Neuron (in vitro differentiated cells): ENCODE data around the gene BAIAP3.
A peak's percentile ranks its signal among the peaks of the same experiment; 100 is the strongest.
"Not testable (repeated sequence)": the region's sequence is repeated elsewhere in the genome, so short reads cannot be mapped to it uniquely, and the experiment has no call there.

Experiments used
- H2AFZ ChIP-seq: one replicate; pipeline ENCODE4 v1.6.1; 2013; ENCODE audit warnings: low read depth, mild to moderate bottlenecking, inconsistent platforms, low read length, moderate library complexity
- H3K27me3 ChIP-seq: one replicate; pipeline ENCODE4 v1.6.1; 2013; ENCODE audit warnings: low read length; ENCODE audit not compliant: insufficient read depth
- H3K36me3 ChIP-seq: one replicate; pipeline ENCODE4 v1.6.1; 2013; ENCODE audit warnings: low read length; ENCODE audit not compliant: insufficient read depth
- H3K4me1 ChIP-seq: one replicate; pipeline ENCODE4 v1.6.1; 2013; ENCODE audit warnings: low read length; ENCODE audit not compliant: insufficient read depth
- H3K4me3 ChIP-seq: 2 replicates; pipeline ENCODE4 v1.5.1; 2013; ENCODE audit warnings: mild to moderate bottlenecking, low read length, moderate library complexity
- H3K9me3 ChIP-seq: one replicate; pipeline ENCODE4 v1.6.1; 2013; ENCODE audit warnings: low read length

BAIAP3 gene

DNA sequence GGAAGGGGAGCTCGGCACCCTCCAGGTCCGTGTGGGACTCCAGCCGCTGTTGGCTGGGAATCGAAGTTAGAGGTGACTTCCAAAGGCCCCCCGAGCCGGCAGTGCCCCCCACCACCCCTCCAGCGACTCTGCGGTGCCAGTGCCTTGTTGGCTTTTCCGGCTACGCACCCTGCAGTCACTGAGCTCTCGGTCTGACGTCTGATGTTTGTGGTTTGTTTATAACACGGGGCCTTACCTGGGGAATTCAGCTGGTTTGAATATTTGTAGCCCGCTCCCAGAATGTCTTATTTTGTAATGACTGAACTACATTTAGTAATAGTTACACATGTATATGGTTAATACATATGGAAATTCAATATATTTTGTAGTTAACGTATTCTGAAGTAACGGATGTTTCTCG, 7.1 kb upstream of the BAIAP3 start:
- Histone ChIP-seq H3K4me1 (peaks cover 2% of the 10 kb centered on the region), H3K27me3 (peaks cover 3% of the 10 kb centered on the region), H3K4me3 (no peak overlapping the region), H2AFZ (no peak overlapping the region), H3K36me3 (peaks cover 29% of the 10 kb centered on the region), H3K9me3 (no peaks in the 10 kb centered on the region)

DNA sequence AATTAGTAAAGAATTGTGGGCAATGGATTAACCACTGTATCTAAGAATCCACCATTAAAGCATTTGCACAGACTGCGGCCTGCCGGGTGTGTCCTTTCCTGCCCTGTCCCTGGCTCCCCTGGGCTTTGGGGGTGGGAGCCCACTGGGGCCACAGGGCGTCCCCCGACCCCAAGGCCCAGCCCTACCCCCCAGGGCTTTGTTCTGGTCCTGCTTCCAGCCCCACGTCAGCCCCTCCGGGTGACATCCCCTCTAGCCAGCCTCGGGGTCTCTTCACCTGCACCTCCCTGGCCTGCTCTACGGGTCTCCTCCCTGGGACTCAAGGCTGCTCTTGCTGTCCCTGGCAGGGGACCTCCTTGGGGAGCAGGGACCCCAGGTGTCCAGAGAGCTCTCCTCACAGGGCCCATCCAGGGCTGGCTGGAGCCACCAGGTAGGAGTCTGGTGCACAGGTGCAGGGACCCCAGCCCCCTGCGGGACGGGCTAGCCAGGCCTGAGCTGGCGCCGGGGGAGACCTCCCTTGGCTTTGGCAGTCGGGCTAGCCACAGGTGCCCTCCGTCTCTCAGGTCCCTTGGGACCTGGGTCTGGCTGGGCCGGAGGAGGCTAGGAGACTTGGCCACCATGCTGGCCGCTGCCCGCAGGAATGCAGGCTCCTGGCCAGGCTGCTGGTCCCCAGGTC, 6.4 kb upstream of the BAIAP3 start:
- Histone ChIP-seq H3K36me3 (peaks cover 24% of the 10 kb centered on the region), H3K4me1 (peaks cover 9% of the 10 kb centered on the region), H3K9me3 (no peaks in the 10 kb centered on the region), H2AFZ (no peak overlapping the region), H3K27me3 (peaks cover 10% of the 10 kb centered on the region), H3K4me3 (no peak overlapping the region)

DNA sequence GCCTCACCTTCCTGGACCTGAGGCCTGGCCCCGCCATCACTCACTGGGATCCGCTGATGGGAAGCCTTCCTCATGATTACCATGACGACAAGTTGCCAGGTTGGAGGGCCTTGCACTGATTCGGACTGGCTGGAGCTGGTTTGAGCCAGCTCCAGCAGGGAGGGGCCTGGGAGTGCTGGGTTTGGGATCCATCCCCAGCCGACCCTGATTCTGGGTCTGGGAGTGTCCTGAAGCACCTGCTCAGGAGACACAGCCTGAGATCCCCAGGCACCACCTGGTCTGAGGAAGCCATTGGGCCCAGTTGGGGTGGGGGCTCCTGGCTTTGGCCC, 5.9 kb upstream of the BAIAP3 start:
- H3K9me3 ChIP-seq: no peaks in the 10 kb centered on the region
- H3K36me3 ChIP-seq: peaks cover 24% of the 10 kb centered on the region
- no peak overlapping the region for H3K4me3 ChIP-seq
- peaks cover 13% of the 10 kb centered on the region for H3K4me1 ChIP-seq
- H2AFZ ChIP-seq: no peak overlapping the region
- H3K27me3 ChIP-seq: peaks cover 15% of the 10 kb centered on the region

DNA sequence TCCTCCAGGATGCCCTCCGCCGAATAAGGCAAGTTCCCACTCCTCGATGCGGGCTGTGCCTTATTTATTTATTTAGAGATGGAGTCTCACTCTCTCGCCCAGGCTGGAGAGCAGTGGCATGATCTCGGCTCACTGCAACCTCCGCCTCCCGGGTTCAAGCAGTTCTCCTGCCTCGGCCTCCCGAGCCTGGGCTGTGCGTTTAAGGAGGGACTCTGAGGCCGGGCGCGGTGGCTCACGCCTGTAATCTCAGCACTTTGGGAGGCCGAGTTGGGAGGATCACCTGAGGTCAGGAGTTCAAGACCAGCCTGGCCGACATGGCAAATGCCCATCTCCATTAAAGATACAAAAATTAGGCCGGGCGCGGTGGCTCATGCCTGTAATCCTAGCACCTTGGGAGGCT, 5.3 kb upstream of the BAIAP3 start:
- peaks cover 23% of the 10 kb centered on the region for H3K36me3 ChIP-seq
- not testable (repeated sequence) for H3K9me3 ChIP-seq

DNA sequence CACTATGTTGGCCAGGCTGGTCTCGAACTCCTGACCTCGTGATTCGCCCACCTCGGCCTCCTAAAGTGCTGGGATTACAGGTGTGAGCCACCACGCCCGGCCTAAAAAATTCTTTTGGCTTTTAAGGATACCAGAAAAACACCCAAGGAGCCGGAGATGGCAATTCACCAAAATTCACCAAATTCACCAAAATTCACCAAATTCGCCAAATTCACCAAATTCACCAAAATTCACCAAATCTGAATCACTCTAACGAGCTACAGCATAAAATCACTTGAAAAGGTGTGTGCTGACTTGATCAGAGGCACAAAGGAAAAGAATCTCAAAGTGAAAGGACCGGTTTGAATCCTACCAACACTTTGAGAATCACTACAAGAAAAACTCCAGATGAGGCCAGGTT, 4.5 kb upstream of the BAIAP3 start:
- not testable (repeated sequence) for H3K4me3 ChIP-seq, H2AFZ ChIP-seq, H3K9me3 ChIP-seq
- Histone ChIP-seq H3K27me3 (peaks cover 22% of the 10 kb centered on the region), H3K36me3 (peaks cover 15% of the 10 kb centered on the region), H3K4me1 (peaks cover 15% of the 10 kb centered on the region)

More for the DNA sequence above, 5.3 kb upstream of the BAIAP3 start:
- peaks cover 20% of the 10 kb centered on the region for H3K27me3 ChIP-seq
- H3K4me1 ChIP-seq: peaks cover 13% of the 10 kb centered on the region
- H2AFZ ChIP-seq, H3K4me3 ChIP-seq: not testable (repeated sequence)

DNA sequence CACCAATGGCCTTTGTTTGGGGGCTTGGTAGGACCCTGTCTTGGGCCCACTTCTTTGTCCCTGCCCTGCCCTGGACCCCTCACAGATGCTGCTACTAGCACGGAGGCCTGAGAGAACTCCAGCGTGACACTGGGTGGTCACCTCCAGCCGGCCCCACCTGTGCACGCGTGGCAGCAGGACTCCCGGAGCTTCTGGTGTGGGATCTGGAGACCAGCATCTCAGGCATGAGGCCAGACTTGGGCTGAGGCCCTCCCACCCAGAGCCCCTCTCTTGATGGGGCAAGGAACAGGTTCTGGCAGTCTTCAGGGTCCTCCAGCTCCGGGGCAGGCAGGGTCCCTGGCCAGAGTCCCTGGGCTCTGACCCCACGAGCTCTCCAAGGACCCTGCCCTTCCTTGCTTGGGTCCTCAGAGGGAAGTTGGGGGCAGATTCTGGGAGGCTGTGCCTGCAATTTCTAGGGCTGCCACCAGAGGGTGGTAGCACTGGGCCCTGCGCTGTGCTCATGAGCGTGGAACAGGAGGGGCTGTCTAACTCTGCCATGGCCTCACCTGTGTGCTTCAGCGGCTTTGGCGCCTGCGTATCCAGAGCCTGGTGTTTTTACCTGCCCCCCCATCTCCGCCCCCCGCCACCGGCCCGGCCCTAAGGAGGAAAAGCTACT, 3.1 kb upstream of the BAIAP3 start:
- H3K4me1 ChIP-seq: peaks cover 28% of the 10 kb centered on the region
- peaks cover 22% of the 10 kb centered on the region for H3K27me3 ChIP-seq
- no peak overlapping the region for H2AFZ ChIP-seq
- H3K36me3 ChIP-seq: peaks cover 5% of the 10 kb centered on the region
- no peaks in the 10 kb centered on the region for H3K9me3 ChIP-seq
- H3K4me3 ChIP-seq: no peak overlapping the region

DNA sequence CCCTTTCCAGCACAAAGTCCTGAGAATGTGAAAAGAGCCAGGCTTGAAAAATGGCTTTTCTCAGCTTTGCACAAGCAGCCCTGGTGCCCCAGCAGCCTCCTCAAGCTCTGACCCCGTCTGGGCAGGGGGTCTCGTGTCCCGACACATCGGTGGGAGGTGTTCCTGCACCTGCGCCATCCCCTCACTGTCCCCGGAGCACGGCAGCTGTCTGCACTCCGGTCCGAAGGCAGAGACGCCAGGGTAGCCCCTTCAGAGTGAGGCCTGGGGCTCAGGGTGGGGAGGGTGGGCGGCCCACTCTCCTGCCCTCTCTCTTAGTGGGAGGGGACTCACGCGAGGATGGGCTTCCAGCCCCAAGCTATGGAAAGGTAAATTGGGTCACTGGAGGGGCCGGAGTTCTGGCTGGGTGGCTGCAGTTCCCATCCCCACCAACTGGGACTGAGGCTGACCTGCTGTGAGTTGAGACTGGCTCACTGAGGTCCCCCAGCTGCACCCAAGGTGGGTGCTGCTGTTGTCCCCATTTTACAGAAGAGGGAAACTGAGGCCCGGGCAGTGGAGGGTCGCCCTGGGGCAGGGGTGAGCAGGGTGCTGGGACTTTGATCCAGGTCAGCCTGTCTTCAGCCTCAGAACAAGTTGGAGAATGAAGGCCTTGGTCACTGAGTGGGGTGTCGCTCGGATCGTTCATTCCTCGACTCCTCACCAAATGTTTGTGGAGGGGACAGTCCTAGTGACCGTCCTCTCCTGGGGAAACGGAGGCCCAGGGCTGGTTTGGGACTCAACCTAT, 2.3 kb upstream of the BAIAP3 start:
- Histone ChIP-seq H2AFZ (no peak overlapping the region), H3K36me3 (no peaks in the 10 kb centered on the region), H3K9me3 (no peaks in the 10 kb centered on the region), H3K4me3 (no peak overlapping the region), H3K27me3 (peaks cover 22% of the 10 kb centered on the region), H3K4me1 (peaks cover 35% of the 10 kb centered on the region)

DNA sequence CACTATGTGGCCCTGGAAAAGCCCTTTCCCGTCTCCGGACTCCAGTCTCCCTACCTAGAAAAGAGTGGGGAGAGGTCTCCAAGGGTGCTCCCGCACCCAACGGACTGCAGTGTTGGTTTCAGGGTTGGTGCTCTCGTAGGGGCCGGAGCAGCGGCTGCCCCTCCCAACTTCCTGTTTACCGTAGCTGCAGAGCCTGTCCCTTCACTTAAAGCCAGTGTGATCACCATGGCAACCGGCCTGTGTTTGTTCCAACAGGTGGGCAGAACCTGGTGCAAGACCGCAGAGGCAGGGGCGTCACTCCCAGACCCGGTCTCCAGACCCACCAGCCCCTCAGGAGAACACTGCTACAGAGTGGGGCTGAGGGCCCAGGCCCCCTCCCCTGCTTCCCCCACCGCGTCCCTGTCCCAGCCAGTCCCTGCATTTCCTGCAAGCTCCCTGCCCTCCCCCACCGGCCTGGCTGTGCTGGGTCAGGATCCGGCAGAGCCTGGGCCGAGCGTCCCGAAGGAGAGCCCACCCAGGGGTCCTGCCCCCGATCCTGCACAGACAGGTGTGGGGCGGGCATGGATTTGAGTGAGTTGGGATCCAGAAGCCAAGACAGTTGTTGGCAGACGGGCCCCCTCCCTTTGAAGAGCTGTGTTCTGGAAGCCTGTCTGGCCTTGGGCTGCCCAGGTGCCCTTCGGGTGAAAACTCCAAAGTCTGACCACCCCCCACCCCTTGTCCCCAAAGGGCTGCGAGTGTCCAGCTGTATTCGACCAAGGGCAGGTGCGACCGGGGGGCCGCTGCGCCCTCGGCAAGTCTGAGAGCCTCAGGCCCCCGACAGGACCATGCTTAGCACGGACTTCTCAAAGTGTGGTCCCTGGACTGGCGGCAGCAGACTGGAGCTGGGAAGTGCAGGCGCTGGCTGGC, 1.5 kb upstream of the BAIAP3 start:
- H2AFZ ChIP-seq: no peak overlapping the region
- no peak overlapping the region for H3K4me3 ChIP-seq
- peaks cover 22% of the 10 kb centered on the region for H3K27me3 ChIP-seq
- no peaks in the 10 kb centered on the region for H3K9me3 ChIP-seq
- H3K36me3 ChIP-seq: no peaks in the 10 kb centered on the region
- H3K4me1 ChIP-seq: peaks cover 43% of the 10 kb centered on the region

DNA sequence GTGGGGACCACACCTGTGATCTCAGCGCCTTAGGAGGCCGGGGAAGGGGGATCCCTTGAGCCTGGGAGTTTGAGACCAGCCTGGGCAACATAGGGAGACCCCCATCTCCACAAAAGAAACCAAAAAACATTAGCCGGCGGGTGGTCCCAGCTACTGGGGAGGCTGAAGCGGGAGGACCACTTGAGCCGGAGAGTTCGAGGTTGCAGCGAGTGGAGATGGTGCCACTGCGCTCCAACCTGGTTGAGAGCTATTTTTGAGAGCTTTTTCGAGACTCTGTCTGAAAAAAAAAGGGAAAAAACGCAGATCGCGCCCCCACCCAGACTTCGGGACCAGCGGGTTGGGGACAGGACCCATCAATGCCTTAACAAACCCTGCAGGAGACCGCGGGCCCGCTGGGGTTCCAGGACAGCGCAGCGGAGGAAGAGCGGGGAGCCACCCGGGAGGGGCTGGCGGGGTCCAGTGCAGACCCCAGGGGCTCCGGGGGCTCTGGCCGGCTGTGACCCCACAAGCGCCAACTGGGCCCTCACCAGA, 762 bp upstream of the BAIAP3 start:
- Histone ChIP-seq H3K4me1 (peaks cover 49% of the 10 kb centered on the region), H2AFZ (no peak overlapping the region), H3K9me3 (no peaks in the 10 kb centered on the region), H3K36me3 (no peaks in the 10 kb centered on the region), H3K27me3 (peaks cover 22% of the 10 kb centered on the region), H3K4me3 (no peak overlapping the region)

DNA sequence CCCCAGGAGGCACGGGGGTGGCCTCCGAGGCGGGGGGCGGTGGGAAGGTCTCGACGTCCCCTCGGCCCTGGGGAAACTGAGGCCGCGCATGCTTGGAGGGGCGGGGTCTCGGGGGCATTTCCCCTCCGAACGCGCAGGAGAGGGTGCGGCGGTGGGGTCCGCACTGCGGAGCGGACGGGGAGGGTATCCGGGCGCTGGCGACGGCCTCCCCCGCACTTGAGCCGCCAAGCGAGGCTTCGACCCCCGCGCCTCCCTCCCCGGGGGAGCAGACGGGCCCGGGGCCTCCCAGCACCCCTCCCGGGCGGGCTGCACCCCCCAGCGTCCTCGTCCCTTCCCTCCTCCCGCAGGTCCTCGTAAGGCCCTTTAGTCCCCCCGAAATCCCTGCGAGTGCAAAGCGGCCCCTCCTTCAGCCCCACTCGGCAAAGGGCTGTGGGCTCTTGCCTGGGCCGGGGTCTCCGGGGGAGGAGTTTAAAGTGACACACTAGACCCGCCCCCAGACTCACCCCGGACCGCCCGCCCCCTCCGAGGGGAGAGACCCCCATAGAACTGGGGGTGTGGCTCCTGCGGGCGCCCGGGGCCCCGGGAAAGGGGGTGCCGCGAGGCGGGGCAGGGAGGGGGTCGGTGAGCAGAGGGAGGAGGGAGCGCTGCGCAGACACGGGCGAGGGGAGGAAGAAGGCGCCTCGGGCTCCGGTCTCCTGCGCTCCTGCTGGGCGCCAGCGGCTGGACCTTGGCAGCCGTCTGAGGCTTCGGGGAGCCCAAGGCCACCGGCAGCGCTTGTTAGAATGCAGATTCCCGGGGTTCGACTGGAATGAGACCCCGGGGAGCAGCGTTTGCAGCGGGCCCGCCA, 632 bp downstream of the BAIAP3 start:
- Histone ChIP-seq H3K9me3 (no peaks in the 10 kb centered on the region), H3K27me3 (peaks cover 22% of the 10 kb centered on the region), H2AFZ (peak overlapping the region; percentile 20), H3K4me3 (peak overlapping the region; percentile 46), H3K4me1 (peaks cover 54% of the 10 kb centered on the region), H3K36me3 (no peaks in the 10 kb centered on the region)

DNA sequence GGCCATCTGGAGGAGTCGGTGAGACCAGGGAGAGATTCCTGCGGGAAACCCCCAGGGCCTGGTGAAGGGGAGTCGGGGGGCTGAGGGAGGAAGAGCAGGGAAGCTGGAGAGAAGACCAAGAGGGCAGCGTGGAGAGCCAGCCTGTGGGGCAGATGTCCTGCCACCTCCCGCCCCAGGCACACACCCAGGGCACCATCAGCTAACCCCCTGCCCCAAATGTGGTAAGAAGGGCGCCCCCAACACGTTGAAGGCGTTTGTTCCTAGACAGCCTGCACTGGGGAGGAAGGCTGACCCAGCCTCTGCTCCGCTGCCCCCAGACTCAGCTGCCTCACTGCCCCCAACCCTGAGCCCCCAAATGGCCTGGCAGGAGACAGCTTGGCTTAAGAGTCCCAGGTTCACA, 1.3 kb downstream of the BAIAP3 start:
- Histone ChIP-seq H3K36me3 (no peaks in the 10 kb centered on the region), H3K9me3 (no peaks in the 10 kb centered on the region), H2AFZ (no peak overlapping the region), H3K27me3 (peaks cover 22% of the 10 kb centered on the region), H3K4me3 (peak overlapping the region; percentile 46), H3K4me1 (peaks cover 54% of the 10 kb centered on the region)
